SK-N-SH (cell line): ENCODE measurements around the gene NT5C1A. TPM values are rescaled to one million over a fixed set of nuclear protein-coding genes. Genes with fewer than 3 reads are reported as not detected.

Experiments
- CTCF ChIA-PET: fragments of 300-600, 350-600 bp; formaldehyde crosslinking; extraction: SDS; loops from one replicate; lab custom pipeline; 2021; lab: Yijun Ruan, JAX
- POLR2A ChIA-PET: fragments of 350-600 bp; sonication (Branson Sonifier 250); formaldehyde crosslinking; extraction: SDS; loops from one replicate; lab custom pipeline; 2020; ENCODE audit warnings: antibody characterized with exemption, inconsistent platforms; lab: Yijun Ruan, JAX
- DNase-seq: peaks from one replicate; pipeline ENCODE4 v3.0.0; 2012
- H2AFZ ChIP-seq: fragments of 200-600 bp; sonication (generic); 2 replicates; pipeline ENCODE4 v1.8.1; 2016; ENCODE audit warnings: antibody characterized with exemption, mild to moderate bottlenecking, low read depth
- H3F3A ChIP-seq: fragments of 200-600 bp; sonication (generic); replicated peaks from 2 replicates; pipeline ENCODE3; 2016; ENCODE audit warnings: antibody characterized with exemption, mild to moderate bottlenecking; ENCODE audit not compliant: insufficient read depth
- H3K27ac ChIP-seq, 2 experiments: fragments of 200-500 bp in 1 of 2; fragments of 200-600 bp in 1 of 2; sonication (Bioruptor generic) in 1 of 2; sonication (generic), shearing (Covaris generic) in 1 of 2; 2 replicates each; pipeline versions ENCODE4 v1.5.1 to v1.6.1; 2014 to 2016; ENCODE audit warnings: low read depth in 2 of 2, inconsistent platforms in 1 of 2, low read length in 1 of 2, mild to moderate bottlenecking in 1 of 2, mixed read lengths in 1 of 2
- H3K27me3 ChIP-seq: fragments of 200-600 bp; sonication (generic), shearing (Covaris generic); 2 replicates; pipeline ENCODE4 v1.6.1; 2016; ENCODE audit warnings: mixed run types; ENCODE audit not compliant: insufficient read depth
- H3K36me3 ChIP-seq, 2 experiments: fragments of 200-500 bp in 1 of 2; fragments of 200-600 bp in 1 of 2; sonication (Bioruptor generic) in 1 of 2; sonication (generic) in 1 of 2; replicated peaks in 1 of 2; 2 replicates each; pipeline versions ENCODE3 to v1.5.1; 2014 to 2016; ENCODE audit warnings: low read length in 1 of 2, mild to moderate bottlenecking in 1 of 2; ENCODE audit not compliant: insufficient read depth in 2 of 2, control insufficient read depth in 1 of 2
- H3K4me1 ChIP-seq, 2 experiments: fragments of 200-500 bp in 1 of 2; fragments of 200-600 bp in 1 of 2; sonication (Bioruptor generic) in 1 of 2; sonication (generic), shearing (Covaris generic) in 1 of 2; 2 replicates each; pipeline versions ENCODE4 v1.5.1 to v1.6.1; 2014 to 2016; ENCODE audit warnings: low read depth in 1 of 2, low read length in 1 of 2, mixed run types in 1 of 2; ENCODE audit not compliant: insufficient read depth in 2 of 2, control insufficient read depth in 1 of 2
- H3K4me2 ChIP-seq: fragments of 200-600 bp; sonication (generic), shearing (Covaris generic); 2 replicates; pipeline ENCODE4 v1.6.1; 2017; ENCODE audit warnings: mixed run types
- H3K4me3 ChIP-seq, 2 experiments: fragments of 200-500 bp in 1 of 2; fragments of 200-600 bp in 1 of 2; sonication (Bioruptor generic) in 1 of 2; sonication (generic), shearing (Covaris generic) in 1 of 2; 2 replicates each; pipeline versions ENCODE4 v1.5.1 to v1.8.1; 2014 to 2016; ENCODE audit warnings: low read depth in 2 of 2, inconsistent platforms in 1 of 2, low read length in 1 of 2, mild to moderate bottlenecking in 1 of 2, mixed read lengths in 1 of 2, moderate library complexity in 1 of 2
- H3K79me2 ChIP-seq: fragments of 200-600 bp; sonication (generic); 2 replicates; pipeline ENCODE4 v1.8.1; 2017; ENCODE audit warnings: mild to moderate bottlenecking; ENCODE audit not compliant: insufficient read depth
- H3K9ac ChIP-seq: fragments of 200-600 bp; sonication (generic); 2 replicates; pipeline ENCODE4 v1.6.1; 2017; ENCODE audit warnings: mixed run types
- H3K9me2 ChIP-seq: fragments of 200-600 bp; sonication (generic); 2 replicates; pipeline ENCODE4 v1.6.1; 2017; ENCODE audit warnings: mixed run types
- H3K9me3 ChIP-seq: fragments of 200-600 bp; sonication (generic); 2 replicates; pipeline ENCODE4 v1.6.1; 2017; ENCODE audit warnings: mixed run types, mild to moderate bottlenecking, moderate library complexity
- H4K20me1 ChIP-seq: fragments of 200-600 bp; sonication (generic); 2 replicates; pipeline ENCODE4 v1.6.1; 2017; ENCODE audit warnings: mild to moderate bottlenecking, mixed run types; ENCODE audit not compliant: insufficient read depth
- ELF1 ChIP-seq: IDR thresholded peaks from 2 replicates; pipeline ENCODE4 v1.4.0; 2012
- FOXJ3 ChIP-seq: sonication (generic); formaldehyde crosslinking; IDR thresholded peaks from 2 replicates; pipeline ENCODE4 v1.5.1; 2020; ENCODE audit warnings: mild to moderate bottlenecking, missing genetic modification reagents
- GABPA ChIP-seq: IDR thresholded peaks from 2 replicates; pipeline ENCODE4 v1.4.0; 2012; ENCODE audit warnings: low read depth, mild to moderate bottlenecking
- JUND ChIP-seq: IDR thresholded peaks from 2 replicates; pipeline ENCODE4 v1.4.0; 2012
- MEF2A ChIP-seq: IDR thresholded peaks from 2 replicates; pipeline ENCODE4 v1.4.0; 2012; ENCODE audit warnings: low read depth, borderline replicate concordance
- MXI1 ChIP-seq: IDR thresholded peaks from 2 replicates; pipeline ENCODE4 v1.6.1; 2012; ENCODE audit warnings: mild to moderate bottlenecking, low read depth, low read length, improper control_type of control experiment
- NFIC ChIP-seq: IDR thresholded peaks from 2 replicates; pipeline ENCODE4 v1.4.0; 2012; ENCODE audit warnings: borderline replicate concordance
- RCOR1 ChIP-seq: fragments of 150-350 bp; IDR thresholded peaks from 2 replicates; pipeline ENCODE4 v1.6.1; 2017; ENCODE audit warnings: antibody characterized with exemption, low read length
- RFX5 ChIP-seq: IDR thresholded peaks from 2 replicates; pipeline ENCODE4 v1.6.1; 2012; ENCODE audit warnings: mild to moderate bottlenecking, improper control_type of control experiment, low read length
- TEAD4 ChIP-seq: IDR thresholded peaks from 2 replicates; pipeline ENCODE4 v1.4.0; 2012; ENCODE audit warnings: mild to moderate bottlenecking, borderline replicate concordance; ENCODE audit not compliant: insufficient read depth
- YY1 ChIP-seq: IDR thresholded peaks from 2 replicates; pipeline ENCODE4 v1.4.0; 2012; ENCODE audit warnings: low read depth, mild to moderate bottlenecking
- WGBS: methylation state at CpG from one replicate; pipeline ENCODE4 v1.1.6; 2017; ENCODE audit warnings: low lambda C conversion rate; 5-methylcytosine and 5-hydroxymethylcytosine counted together
- polyA plus RNA-seq, 3 experiments: library from polyadenylated mRNA; depleted of rRNA; stranded (reverse); fragments of >200 nt; gene quantifications; 2 replicates each; pipeline ENCODE4 v1.2.3, GENCODE V29; 2012
- TF ChIP-seq, protein P1 (sequence below): IDR thresholded peaks from 2 replicates; pipeline ENCODE4 v1.4.0; 2012; ENCODE audit warnings: low read depth
- TF ChIP-seq, protein P2 (sequence below): IDR thresholded peaks from 2 replicates; pipeline ENCODE4 v1.4.0; 2012; ENCODE audit warnings: low read depth, borderline replicate concordance
- TF ChIP-seq, protein P3 (sequence below): fragments of 150-350 bp; IDR thresholded peaks from 2 replicates; pipeline ENCODE4 v1.6.1; 2017; ENCODE audit warnings: antibody characterized with exemption, low read length, low read depth, borderline replicate concordance
- TF ChIP-seq, protein P4 (sequence below): fragments of 150-350 bp; IDR thresholded peaks from 2 replicates; pipeline ENCODE4 v1.6.1; 2016; ENCODE audit warnings: mild to moderate bottlenecking, low read depth, low read length
- TF ChIP-seq, protein P5 (sequence below): IDR thresholded peaks from 2 replicates; pipeline ENCODE4 v1.4.0; 2012; ENCODE audit warnings: low read depth, borderline replicate concordance

The NT5C1A gene
- polyA plus RNA-seq, 1 of the 3 experiments (the other 2 are of a cell fraction), result 0.12 TPM

DNA sequence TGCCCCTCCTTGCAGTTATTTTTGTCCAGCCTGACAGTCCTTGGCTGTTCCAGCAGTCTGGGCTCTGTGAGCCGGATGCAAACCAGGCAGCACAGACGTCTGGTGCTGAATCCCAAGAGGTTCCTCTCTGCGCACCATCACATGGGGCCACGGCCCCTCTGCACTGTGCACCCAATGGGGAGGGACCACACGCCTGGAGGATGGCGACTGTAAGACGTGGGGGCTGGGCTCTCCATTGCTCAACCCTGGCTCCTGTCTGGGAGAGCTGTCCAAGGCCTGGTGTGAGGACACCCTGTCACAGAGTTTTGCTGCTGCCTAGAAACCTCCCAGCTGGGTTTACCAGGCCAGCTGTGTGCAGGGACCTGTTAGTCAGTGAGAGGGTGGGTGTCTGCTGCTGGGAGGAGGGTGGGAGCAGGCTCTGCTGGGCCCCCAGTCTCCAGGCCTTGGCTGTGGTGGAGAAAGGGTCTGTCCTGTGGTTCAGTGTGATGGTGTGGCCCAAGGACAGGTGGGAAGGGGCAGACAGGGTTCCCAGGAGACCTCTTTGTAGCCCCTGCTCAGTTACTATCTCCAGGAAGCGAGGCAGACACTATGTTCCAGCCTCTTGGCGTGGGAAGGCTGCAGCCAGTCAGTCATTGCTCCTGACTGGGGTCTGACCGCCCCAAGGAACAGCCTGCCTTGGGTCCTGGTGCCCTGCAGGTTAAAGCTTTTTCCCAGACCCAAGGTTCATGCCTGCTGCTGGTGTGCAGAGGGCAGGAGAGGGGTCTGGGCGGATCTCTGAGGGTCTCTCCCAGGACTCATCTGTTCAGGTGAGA lies 46.2 kb downstream of the NT5C1A start:
- POLR2A ChIA-PET, result no interaction called here
- no peaks in the 10 kb centered on the region for H4K20me1 ChIP-seq
- WGBS, result 40% methylated on average over 5 of the region's 11 CpGs
- no peak overlapping the region for H3K4me3 ChIP-seq
- no peaks in the 10 kb centered on the region for H3K9me3 ChIP-seq
- no peaks in the 10 kb centered on the region for H3K36me3 ChIP-seq
- DNase-seq, result peak; percentile 60
- H3K27me3 ChIP-seq, result peaks cover 4% of the 10 kb centered on the region
- no peaks in the 10 kb centered on the region for H3K79me2 ChIP-seq
- peaks cover 0 to 29% of the 10 kb centered on the region in 2 experiments; a peak in 1 of 4 replicates for H3K4me1 ChIP-seq
- H3K27ac ChIP-seq, result peak overlapping the region in 1 of 2 experiments; percentile 70; a peak in 2 of 4 replicates
- no peak overlapping the region for H3K9ac ChIP-seq
- no peaks in the 10 kb centered on the region for H3F3A ChIP-seq
- TF ChIP-seq, protein P1, sequence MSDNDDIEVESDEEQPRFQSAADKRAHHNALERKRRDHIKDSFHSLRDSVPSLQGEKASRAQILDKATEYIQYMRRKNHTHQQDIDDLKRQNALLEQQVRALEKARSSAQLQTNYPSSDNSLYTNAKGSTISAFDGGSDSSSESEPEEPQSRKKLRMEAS, result no peak
- TF ChIP-seq GABPA (no peak), NFIC (no peak), RFX5 (no peak), MXI1 (no peak), JUND (no peak), MEF2A (no peak), YY1 (no peak), ELF1 (no peak), TEAD4 (no peak), RCOR1 (no peak), FOXJ3 (CRISPR knock-in tag) (no peak)
- TF ChIP-seq, protein P2, sequence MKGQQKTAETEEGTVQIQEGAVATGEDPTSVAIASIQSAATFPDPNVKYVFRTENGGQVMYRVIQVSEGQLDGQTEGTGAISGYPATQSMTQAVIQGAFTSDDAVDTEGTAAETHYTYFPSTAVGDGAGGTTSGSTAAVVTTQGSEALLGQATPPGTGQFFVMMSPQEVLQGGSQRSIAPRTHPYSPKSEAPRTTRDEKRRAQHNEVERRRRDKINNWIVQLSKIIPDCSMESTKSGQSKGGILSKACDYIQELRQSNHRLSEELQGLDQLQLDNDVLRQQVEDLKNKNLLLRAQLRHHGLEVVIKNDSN, result no peak
- TF ChIP-seq, protein P3, sequence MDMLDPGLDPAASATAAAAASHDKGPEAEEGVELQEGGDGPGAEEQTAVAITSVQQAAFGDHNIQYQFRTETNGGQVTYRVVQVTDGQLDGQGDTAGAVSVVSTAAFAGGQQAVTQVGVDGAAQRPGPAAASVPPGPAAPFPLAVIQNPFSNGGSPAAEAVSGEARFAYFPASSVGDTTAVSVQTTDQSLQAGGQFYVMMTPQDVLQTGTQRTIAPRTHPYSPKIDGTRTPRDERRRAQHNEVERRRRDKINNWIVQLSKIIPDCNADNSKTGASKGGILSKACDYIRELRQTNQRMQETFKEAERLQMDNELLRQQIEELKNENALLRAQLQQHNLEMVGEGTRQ, result no peak
- TF ChIP-seq, protein P4, sequence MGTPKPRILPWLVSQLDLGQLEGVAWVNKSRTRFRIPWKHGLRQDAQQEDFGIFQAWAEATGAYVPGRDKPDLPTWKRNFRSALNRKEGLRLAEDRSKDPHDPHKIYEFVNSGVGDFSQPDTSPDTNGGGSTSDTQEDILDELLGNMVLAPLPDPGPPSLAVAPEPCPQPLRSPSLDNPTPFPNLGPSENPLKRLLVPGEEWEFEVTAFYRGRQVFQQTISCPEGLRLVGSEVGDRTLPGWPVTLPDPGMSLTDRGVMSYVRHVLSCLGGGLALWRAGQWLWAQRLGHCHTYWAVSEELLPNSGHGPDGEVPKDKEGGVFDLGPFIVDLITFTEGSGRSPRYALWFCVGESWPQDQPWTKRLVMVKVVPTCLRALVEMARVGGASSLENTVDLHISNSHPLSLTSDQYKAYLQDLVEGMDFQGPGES, result no peak
- TF ChIP-seq, protein P5, sequence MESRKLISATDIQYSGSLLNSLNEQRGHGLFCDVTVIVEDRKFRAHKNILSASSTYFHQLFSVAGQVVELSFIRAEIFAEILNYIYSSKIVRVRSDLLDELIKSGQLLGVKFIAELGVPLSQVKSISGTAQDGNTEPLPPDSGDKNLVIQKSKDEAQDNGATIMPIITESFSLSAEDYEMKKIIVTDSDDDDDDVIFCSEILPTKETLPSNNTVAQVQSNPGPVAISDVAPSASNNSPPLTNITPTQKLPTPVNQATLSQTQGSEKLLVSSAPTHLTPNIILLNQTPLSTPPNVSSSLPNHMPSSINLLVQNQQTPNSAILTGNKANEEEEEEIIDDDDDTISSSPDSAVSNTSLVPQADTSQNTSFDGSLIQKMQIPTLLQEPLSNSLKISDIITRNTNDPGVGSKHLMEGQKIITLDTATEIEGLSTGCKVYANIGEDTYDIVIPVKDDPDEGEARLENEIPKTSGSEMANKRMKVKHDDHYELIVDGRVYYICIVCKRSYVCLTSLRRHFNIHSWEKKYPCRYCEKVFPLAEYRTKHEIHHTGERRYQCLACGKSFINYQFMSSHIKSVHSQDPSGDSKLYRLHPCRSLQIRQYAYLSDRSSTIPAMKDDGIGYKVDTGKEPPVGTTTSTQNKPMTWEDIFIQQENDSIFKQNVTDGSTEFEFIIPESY, result no peak
- CTCF ChIA-PET, result interaction anchor here (1.1 to 2.2 kb wide), 5 partner anchors 20 to 49 kb away, joined by 3 to 10 read pairs (median 5); no protein-coding TSS in a partner anchor
- no peaks in the 10 kb centered on the region for H3K9me2 ChIP-seq
- H2AFZ ChIP-seq, result no peak overlapping the region
- H3K4me2 ChIP-seq, result no peak overlapping the region
